ENCODE measurements around the gene CTIF.
A peak's percentile ranks its signal among the peaks of the same experiment; 100 is the strongest.

The CTIF gene

GRCh38 chr18:48794251-48794970, 255.6 kb downstream of the CTIF start:
- no peak for DNase-seq

- no peak for DNase-seq
Measured at GRCh38 chr18:48795696-48796095, 256.9 kb downstream of the CTIF start.

DNA sequence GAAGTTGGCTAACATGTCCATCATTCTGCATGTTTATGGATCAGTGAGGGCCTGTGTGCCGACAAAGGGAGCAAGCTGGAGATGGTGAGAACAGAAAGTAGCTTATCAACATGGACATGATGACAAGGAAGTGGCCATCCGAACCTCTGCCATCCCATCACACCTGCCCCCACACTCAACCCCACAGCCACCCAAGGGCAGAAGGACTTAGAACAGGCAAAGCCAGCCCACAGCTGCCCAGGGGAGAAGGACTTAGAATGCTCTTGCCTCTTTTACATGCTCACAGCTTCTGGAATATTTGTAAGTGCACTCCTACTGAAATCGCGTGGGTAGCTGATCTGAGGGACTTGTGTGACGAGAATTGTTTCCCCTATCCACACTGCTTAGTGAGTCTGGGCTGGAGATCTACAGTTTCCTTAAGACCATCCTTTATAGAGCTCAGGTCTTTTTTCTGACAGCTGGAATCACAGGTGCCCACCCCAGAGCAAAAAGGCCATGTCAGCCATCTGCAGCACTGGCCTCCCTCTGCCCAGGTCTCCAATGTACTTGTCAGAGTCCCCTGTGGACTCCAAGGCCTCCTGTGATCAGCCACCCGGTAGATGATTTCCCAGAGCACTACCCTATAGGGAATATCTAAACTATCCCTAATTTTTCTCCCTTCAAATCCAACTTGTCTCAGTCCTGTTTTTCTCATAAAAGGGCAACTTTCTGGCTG, 257.8 kb downstream of the CTIF start:
- no peak for DNase-seq

DNA sequence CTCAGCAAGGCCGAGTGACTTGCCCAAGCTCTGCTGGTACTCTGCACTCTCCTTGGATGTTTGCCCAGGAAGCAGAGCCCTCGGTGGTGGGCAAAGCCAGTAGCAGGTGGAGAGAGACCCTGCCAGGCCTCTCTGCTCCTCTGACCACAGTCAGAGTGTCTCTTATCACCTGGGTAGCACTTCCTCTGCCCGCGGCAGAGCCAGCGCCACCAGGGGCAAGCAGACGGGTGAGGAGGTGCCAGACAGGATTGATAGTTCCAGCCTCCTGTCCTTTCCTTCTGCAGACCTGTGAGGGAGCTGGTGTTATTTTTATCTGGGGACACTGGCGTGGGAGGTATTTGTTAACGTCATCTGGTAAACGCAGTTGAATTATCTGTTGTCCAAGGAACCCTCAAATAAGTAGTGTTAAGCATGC, 259.0 kb downstream of the CTIF start:
- peak; percentile 52 for DNase-seq

GRCh38 chr18:48798334-48799245, 259.8 kb downstream of the CTIF start:
- DNase-seq, result peak; percentile 23

- no peak for DNase-seq
Measured at GRCh38 chr18:48799724-48800315, 261.0 kb downstream of the CTIF start.

GRCh38 chr18:48800466-48800865, 261.6 kb downstream of the CTIF start:
- no peak for DNase-seq

GRCh38 chr18:48800876-48801727, 262.3 kb downstream of the CTIF start:
- DNase-seq, result no peak

- DNase-seq, result no peak
Measured at GRCh38 chr18:48801728-48802542, 263.1 kb downstream of the CTIF start.

- no peak for DNase-seq
Measured at GRCh38 chr18:48802543-48803290, 263.9 kb downstream of the CTIF start.

DNA sequence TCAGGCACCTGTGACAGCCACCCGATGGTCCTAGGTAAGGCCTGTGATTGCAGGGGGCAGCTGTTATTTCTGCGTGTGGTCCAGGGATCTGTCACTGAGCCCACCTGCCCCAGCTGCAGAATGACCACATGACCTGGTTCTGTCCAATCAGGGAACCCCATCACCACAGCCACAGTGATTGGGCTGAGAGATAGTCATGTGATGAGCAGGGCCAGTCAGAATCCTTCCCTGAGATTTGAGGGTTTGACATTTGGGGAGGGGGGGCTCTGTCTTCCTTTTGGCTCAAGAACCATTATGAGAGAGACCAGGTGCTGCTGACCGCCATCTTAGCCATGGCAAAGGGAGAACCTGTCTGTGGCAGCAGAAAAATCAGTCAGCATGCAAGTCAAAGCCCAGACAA, 264.7 kb downstream of the CTIF start:
- no peak for DNase-seq

GRCh38 chr18:48803951-48804855, 265.4 kb downstream of the CTIF start:
- no peak for DNase-seq

DNA sequence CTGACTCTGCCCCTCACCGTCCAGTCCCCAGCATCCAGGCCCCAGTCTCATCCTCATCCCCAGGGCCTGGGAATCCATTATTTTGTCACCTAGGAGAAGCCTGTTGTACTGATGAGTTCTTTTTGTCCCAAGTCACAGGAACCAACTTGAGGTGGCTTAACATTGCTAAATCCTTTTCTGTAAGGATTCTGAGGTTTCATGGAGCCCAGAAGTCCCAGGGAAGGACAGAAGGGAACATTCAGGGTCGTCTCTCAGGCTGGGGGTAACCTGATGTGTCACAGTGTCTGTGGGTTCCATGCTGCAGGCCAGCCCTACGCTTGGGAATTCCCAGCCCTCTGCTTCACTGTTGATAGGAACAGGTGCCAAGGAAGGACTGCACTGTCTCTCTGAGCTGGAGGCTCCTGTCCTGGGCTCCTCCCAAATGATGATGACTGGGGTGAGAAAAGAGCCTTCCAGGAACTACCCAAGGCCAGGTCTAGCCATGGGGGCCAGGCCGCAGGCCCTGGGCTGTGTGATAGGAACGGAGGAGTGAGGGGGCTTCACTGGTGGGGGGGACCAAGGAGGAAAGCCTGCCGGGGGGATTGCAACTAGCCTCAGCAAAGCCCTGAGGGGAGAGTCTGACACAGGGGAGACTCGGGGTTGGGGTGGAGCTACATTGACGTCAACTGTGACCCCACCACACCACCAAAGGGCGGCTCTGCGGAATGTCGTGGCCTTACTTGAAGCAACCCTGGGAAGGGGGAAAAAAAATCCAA, 266.2 kb downstream of the CTIF start:
- no peak for DNase-seq

GRCh38 chr18:48805826-48806535, 267.1 kb downstream of the CTIF start:
- DNase-seq, result no peak

DNA sequence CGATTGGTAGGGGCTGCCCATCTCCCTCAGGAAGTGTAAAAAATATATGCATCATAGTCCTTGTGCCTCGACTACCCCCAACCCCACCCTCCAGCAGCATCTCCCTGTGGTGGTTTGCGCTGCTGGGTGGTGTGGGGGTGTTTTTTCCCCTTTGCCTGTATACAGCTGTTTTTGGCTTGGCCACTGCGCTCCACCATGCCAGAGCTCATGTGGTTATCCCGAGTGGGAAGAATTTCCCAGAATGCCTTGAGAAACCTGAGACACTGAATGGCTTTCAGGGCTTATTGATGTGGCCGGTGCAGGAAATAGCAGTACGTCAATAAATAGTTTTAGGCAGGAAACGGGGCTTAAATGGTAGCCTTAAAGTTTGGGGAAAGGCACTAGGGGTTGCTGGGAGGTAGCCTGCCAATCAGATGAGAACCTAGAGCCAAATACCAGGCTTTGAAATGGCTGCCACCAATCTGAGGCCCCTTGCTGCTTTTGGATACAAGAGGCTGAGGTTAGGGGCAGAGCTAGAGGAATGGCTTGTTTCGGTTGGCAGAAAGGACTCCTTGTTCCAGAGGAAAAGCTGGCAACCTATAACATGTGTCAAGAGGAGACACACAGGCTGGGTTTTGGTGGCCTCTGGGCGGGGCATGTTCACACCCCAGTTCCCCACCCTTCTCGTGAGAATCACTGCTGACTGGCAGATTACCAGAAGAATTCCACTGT, 267.9 kb downstream of the CTIF start:
- no peak for DNase-seq

DNA sequence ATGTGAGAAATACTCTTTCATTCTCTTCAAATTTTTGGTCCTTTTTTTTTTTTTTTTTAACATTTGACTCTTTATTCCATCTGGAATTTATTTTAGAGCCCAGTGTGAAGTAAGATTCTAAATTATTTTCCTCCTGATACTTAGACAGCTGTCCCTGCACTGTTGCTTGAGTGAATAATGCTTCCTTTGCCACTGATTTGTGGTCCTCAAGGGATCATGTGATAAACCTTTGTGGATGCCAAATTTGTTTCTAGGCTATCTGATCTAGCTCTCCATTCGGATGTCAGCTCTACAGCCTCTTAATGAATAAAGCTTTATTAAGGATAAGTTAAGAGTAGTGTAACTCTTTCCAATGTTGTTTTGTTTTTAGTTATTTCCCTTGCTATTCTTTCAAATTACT, 269.6 kb downstream of the CTIF start:
- no peak for DNase-seq

DNA sequence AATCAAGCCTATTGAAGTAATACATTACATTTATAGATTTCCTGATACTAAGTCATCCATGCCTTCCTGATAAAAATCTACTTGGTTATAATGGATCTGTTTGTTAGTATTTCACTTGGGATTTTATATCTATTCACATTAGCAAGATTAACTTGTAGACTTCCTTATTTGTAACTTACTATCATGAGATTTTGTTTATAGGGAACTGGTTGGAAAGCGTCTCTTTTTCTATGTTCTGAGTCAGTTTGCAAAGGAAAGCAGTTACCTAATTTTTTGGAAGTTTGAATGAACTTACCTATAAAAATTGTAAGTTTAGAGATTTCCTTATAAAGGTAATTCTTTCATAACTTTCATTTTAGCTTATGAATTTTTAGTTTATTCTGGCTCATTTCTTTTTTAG, 270.5 kb downstream of the CTIF start:
- no peak for DNase-seq

Measured in hematopoietic multipotent progenitor cell treated with erythropoietin and hydrocortisone succinate and interleukin-3 and kit ligand, for 4 days (in vitro differentiated cells).